GM23338 (cell line): ENCODE data around the gene MFAP3L. TPM values are rescaled to one million over a fixed set of nuclear protein-coding genes. Genes with fewer than 3 reads are reported as not detected.

ENCODE experiments used
- ATAC-seq: fragments of 200-7000 bp; cut with Tn5 transposase; 3 replicates; pipeline ENCODE4 v1.9.1; 2020
- DNase-seq: peaks from one replicate; pipeline ENCODE4 v3.0.0-alpha.2; 2015; ENCODE audit warnings: low spot score
- H2AFZ ChIP-seq: fragments of 200-600 bp; sonication (generic); 2 replicates; pipeline ENCODE4 v1.8.0; 2016; ENCODE audit warnings: antibody characterized with exemption, mild to moderate bottlenecking, moderate library complexity
- H3F3A ChIP-seq: fragments of 200-600 bp; sonication (generic); replicated peaks from 2 replicates; pipeline ENCODE4 v1.8.0; 2017; ENCODE audit warnings: antibody characterized with exemption, mixed run types, low read depth
- H3K27ac ChIP-seq: fragments of 200-600 bp; sonication (generic); 2 replicates; pipeline ENCODE4 v1.6.1; 2016; ENCODE audit warnings: low read depth
- H3K27me3 ChIP-seq: fragments of 200-600 bp; sonication (generic); 2 replicates; pipeline ENCODE4 v1.8.0; 2016; ENCODE audit warnings: mild to moderate bottlenecking, mixed run types, moderate library complexity; ENCODE audit not compliant: insufficient read depth
- H3K36me3 ChIP-seq: fragments of 200-600 bp; sonication (generic); 2 replicates; pipeline ENCODE4 v1.8.0; 2016; ENCODE audit warnings: mild to moderate bottlenecking; ENCODE audit not compliant: insufficient read depth
- H3K4me1 ChIP-seq: fragments of 200-600 bp; sonication (generic); 2 replicates; pipeline ENCODE4 v1.8.0; 2016; ENCODE audit warnings: mild to moderate bottlenecking, moderate library complexity; ENCODE audit not compliant: insufficient read depth
- H3K4me2 ChIP-seq: fragments of 200-600 bp; sonication (generic); 2 replicates; pipeline ENCODE4 v1.7.1; 2017; ENCODE audit warnings: mixed run types
- H3K4me3 ChIP-seq: fragments of 200-600 bp; sonication (generic); 2 replicates; pipeline ENCODE4 v1.6.1; 2016; ENCODE audit warnings: mixed run types
- H3K79me2 ChIP-seq: fragments of 200-600 bp; sonication (generic); replicated peaks from 2 replicates; pipeline ENCODE4 v1.8.0; 2017; ENCODE audit warnings: mild to moderate bottlenecking; ENCODE audit not compliant: insufficient read depth
- H3K9me2 ChIP-seq: fragments of 200-600 bp; sonication (generic); 2 replicates; pipeline ENCODE4 v1.8.0; 2017; ENCODE audit not compliant: insufficient read depth
- H4K20me1 ChIP-seq: fragments of 200-600 bp; sonication (generic); replicated peaks from 2 replicates; pipeline ENCODE4 v1.8.0; 2017; ENCODE audit warnings: mild to moderate bottlenecking; ENCODE audit not compliant: insufficient read depth
- H3K27ac Mint-ChIP-seq: 2 replicates; pipeline ENCODE4 v1.8.0; 2020; ENCODE audit warnings: inconsistent platforms, mild to moderate bottlenecking, moderate library complexity, mixed read lengths
- H3K27me3 Mint-ChIP-seq: 3 replicates; pipeline ENCODE4 v1.8.0; 2022; ENCODE audit warnings: low read depth, mild to moderate bottlenecking, moderate library complexity, mixed read lengths, inconsistent platforms; ENCODE audit not compliant: insufficient read depth, poor library complexity
- H3K36me3 Mint-ChIP-seq: 3 replicates; pipeline ENCODE4 v1.8.0; 2021; ENCODE audit warnings: low read depth, mild to moderate bottlenecking, inconsistent platforms, moderate library complexity, mixed read lengths
- H3K4me1 Mint-ChIP-seq: 3 replicates; pipeline ENCODE4 v1.8.0; 2020; ENCODE audit warnings: mild to moderate bottlenecking, inconsistent platforms, mixed read lengths
- H3K4me3 Mint-ChIP-seq: 3 replicates; pipeline ENCODE4 v1.8.0; 2021; ENCODE audit warnings: moderate library complexity, mild to moderate bottlenecking, inconsistent platforms, mixed read lengths
- H3K9me3 Mint-ChIP-seq: 3 replicates; pipeline ENCODE4 v1.8.0; 2020; ENCODE audit warnings: moderate library complexity, mild to moderate bottlenecking, inconsistent platforms, mixed read lengths
- CREB1 ChIP-seq: fragments of 250-450 bp; sonication (Bioruptor Pico); IDR thresholded peaks from 2 replicates; pipeline ENCODE4 v1.5.0; 2020; ENCODE audit warnings: low read depth, mild to moderate bottlenecking, moderate library complexity
- CTCF ChIP-seq, 2 experiments: fragments of 200-600 bp in 1 of 2; sonication (generic) in 1 of 2; conservative IDR thresholded peaks; 2 replicates each; pipeline versions ENCODE4 v1.5.1 to v1.6.1; 2016 to 2017; ENCODE audit warnings: antibody characterized with exemption in 2 of 2, low read depth in 2 of 2, mild to moderate bottlenecking in 2 of 2, moderate library complexity in 1 of 2
- JUNB ChIP-seq: IDR thresholded peaks from one replicate; pipeline ENCODE4 v1.6.1; 2016; ENCODE audit warnings: antibody characterized with exemption; ENCODE audit not compliant: unreplicated experiment
- NANOG ChIP-seq: IDR thresholded peaks from 2 replicates; pipeline ENCODE4 v1.6.1; 2016; ENCODE audit warnings: antibody characterized with exemption, borderline replicate concordance
- POLR2AphosphoS5 ChIP-seq: IDR thresholded peaks from 2 replicates; pipeline ENCODE4 v1.6.1; 2016; ENCODE audit warnings: antibody characterized with exemption, low read depth
- REST ChIP-seq: IDR thresholded peaks from one replicate; pipeline ENCODE4 v1.6.1; 2018; ENCODE audit warnings: antibody characterized with exemption; ENCODE audit not compliant: unreplicated experiment
- STAT1 ChIP-seq: IDR thresholded peaks from one replicate; pipeline ENCODE4 v1.6.1; 2016; ENCODE audit warnings: antibody characterized with exemption; ENCODE audit not compliant: unreplicated experiment
- ZNF114 ChIP-seq: fragments of 250-450 bp; sonication (Bioruptor Pico); IDR thresholded peaks from 2 replicates; pipeline ENCODE4 v1.5.0; 2020; ENCODE audit warnings: mild to moderate bottlenecking, moderate library complexity
- ZNF331 ChIP-seq: fragments of 250-450 bp; sonication (Bioruptor Pico); IDR thresholded peaks from 2 replicates; pipeline ENCODE4 v1.5.0; 2020; ENCODE audit warnings: low read depth, mild to moderate bottlenecking, moderate library complexity
- long read RNA-seq: library from polyadenylated mRNA; unstranded; transcript quantifications from one replicate; pipeline ENCODE4 v2.0.0, GENCODE V29; 2020; ENCODE audit not compliant: unreplicated experiment
- polyA plus RNA-seq: library from polyadenylated mRNA; unstranded; fragments of >200 nt; fragmentation: Nextera tagmentation; extraction: Ambion mirVana; gene quantifications from 2 replicates; pipeline ENCODE4 v1.2.1, GENCODE V29; 2016
- total RNA-seq: library from RNA; depleted of rRNA; stranded (reverse); fragments of >200 nt; shearing (Covaris generic); gene quantifications from 2 replicates; pipeline ENCODE4 v1.2.3, GENCODE V29; 2014; rRNA removed

MFAP3L gene
- total RNA-seq (5.5 and 7.9 TPM in 2 replicates), polyA plus RNA-seq (2.5 and 3.4 TPM in 2 replicates)
- long read RNA-seq, partial matches to known transcripts = 0 of 2 reads
- long read RNA-seq, other reads (novel, unspliced or antisense) = 2 of 2 reads

DNA sequence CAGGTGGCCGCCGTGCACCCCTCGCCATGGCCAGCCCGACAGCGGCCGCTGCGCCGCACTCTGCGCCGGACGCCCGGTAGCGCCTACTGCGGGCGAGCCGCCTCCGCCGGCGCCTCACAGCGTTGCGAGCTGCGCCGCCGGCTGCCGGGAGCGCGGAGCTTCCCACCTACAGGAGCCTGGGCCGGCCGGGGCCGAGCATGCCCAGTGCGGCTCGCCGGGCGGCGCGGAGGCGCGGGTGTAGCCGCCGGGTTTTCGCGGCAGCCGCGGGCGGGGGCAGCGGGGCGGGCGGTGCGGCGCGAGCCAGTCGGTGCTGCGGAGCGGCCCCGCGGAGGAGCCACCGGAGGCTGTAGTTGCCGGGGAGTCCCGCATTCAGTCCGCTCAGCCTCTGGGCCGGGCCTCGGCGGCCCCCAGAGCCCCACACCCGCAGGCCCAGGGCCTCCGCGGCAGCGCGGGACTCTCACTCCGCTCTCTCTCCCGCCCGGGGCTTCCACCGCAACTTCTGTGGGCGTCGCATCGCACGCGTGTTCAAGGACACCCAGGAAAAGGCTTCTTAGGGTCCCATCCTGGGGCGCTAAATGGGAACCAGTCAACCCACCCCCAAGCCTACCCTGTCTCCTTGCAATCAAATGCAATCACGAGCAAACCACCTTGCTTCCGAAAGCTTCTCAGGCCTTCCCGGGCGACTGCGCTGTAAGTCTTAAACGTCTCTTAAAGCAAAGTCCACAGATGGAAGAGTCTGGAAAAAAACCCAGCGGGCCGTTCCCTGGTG lies at the start of gene MFAP3L:
MFAP3L (minus strand) TSS at position 143 of the 769 bp plus-strand sequence. CDS start 20,518 bp downstream, outside the sequence.
- peaks cover 11% of the 10 kb centered on the region for H3K4me1 ChIP-seq
- no peaks in the 10 kb centered on the region; the same call in 1 of the 2 replicates for H4K20me1 ChIP-seq
- ATAC-seq = peak; percentile 85
- H3K36me3 ChIP-seq = no peaks in the 10 kb centered on the region
- H3K4me2 ChIP-seq = peak within 1 kb of the TSS; percentile 95
- peak within 1 kb of the TSS; percentile 68 for H3K27ac ChIP-seq
- no peaks in the 10 kb centered on the region for H3F3A ChIP-seq
- peaks cover 13% of the 10 kb centered on the region for H3K9me3 Mint-ChIP-seq
- peak within 1 kb of the TSS; percentile 86 for H3K4me3 Mint-ChIP-seq
- H2AFZ ChIP-seq = peak within 1 kb of the TSS; percentile 99
- DNase-seq = peak; percentile 91
- TF ChIP-seq CTCF (conservative IDR thresholded peaks at IDR 0.05; ENCODE audit: low read depth in 2 of 2) (peak in 1 of 2 experiments; percentile 23; a peak in 1 of 4 replicates), POLR2AphosphoS5 (peak; percentile 51; the same call in 1 of the 2 replicates), NANOG (no peak), CREB1 (CRISPR knock-in tag) (no peak), ZNF114 (CRISPR knock-in tag) (no peak), REST (peak; percentile 3), STAT1 (no peak), JUNB (no peak), ZNF331 (CRISPR knock-in tag) (no peak)
- H3K9me2 ChIP-seq = 0 out of 2 replicates have a peak, but pooled peaks cover 3% of the 10 kb centered on the region
- 0 out of 2 replicates have a peak, but pooled peaks cover 5% of the 10 kb centered on the region for H3K79me2 ChIP-seq
- peak within 1 kb of the TSS; percentile 79 for H3K27ac Mint-ChIP-seq
- H3K27me3 ChIP-seq = peaks cover 43% of the 10 kb centered on the region
- H3K4me1 Mint-ChIP-seq = peaks cover 9% of the 10 kb centered on the region; the same call in 2 of the 3 replicates
- H3K36me3 Mint-ChIP-seq = peaks cover 11% of the 10 kb centered on the region; the same call in 2 of the 3 replicates
- H3K27me3 Mint-ChIP-seq = peaks cover 35% of the 10 kb centered on the region
- H3K4me3 ChIP-seq = peak within 1 kb of the TSS; percentile 83
